Stimulated activated CD4-positive, alpha-beta T cell treated with anti-CD3 and anti-CD28 coated beads, Interleukin-2, amount 100 ng/mL, for 24 hours (primary cell): Measurements from ENCODE around the gene STRA6.
A peak's percentile ranks its signal among the peaks of the same experiment; 100 is the strongest.

Source experiments
- DNase-seq, 2 donors: peaks; one replicate each; pipeline ENCODE4 v3.0.0-alpha.2; 2020

The STRA6 gene

DNA sequence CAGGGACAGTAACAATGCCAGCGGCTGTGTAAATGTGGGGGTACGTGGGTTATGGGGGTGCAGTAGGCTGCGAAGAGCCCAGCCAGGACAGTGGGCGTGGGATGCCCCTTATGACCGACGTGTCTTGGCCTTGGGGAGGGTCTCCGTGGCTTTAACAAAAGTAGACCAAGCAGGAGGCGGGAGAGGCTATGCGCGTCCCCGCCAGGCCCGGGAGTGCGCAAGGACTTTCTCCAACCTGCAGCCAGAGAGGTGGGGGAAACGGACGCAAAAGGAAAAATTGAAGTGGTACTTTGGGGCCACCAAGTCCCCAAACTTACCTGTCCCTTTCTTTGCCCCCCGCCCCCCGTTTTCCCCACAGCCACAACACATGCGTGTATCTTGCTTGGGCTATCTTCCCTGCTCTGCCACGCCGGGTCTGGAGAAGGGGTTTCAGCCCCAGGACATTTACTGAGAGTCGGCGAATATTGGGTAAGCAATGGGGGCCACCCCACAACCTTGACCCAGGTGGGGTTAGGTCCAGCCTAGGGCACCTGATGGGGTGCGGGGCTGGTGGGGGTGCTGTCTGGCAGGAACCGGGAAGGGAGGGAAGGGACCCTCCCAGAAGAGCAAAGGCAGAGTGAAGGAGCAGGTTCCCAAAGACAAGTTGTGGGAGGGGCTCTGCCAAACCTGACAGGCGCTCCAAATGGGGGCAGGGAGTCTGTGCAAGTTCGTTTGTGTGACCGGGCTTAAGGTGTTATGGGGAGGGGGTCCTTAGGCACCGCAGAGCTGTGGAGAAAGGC, 71.5 kb downstream of the STRA6 start:
- no peak for DNase-seq

DNA sequence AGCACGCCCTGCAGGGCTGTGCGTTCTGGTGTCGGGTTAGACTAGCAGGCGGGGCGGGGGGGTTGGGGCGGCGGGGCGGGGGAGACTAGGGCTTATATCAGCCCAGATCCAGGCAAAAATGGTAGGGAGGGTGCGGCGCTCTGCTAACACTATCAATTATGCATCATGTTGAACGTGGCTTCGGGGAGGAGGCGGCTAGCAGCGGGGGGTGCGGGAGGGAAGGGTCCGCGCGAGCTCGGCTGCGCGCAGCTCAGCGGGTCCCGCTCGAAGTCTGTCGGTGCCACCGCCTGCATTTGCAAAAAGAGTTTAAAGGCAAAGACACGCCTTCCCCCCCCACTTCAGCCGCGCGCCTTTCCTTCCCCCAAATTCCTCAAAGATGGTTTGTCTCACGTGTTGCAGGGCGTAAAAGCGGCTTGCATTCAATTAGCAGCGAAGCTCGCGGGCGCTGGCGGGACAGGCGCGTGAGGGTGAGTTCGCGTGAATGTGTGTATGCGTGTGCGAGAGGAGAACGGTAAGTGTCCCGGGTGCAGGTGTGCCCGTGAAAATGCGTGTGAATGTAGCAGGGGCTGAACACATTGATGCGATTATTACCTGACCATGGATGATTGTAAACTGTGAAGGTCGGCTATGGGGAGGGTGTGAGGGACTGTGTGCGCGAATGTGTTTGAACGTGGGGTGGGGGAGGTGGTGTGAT, 72.3 kb downstream of the STRA6 start, which contains the start of gene ISLR2:
Gene ISLR2 (plus strand): TSS at position 432 of the 694 bp plus-strand sequence. CDS start 2,169 bp downstream, outside the sequence.
- DNase-seq: peak in 1 of 2 donors; percentile 7

DNA sequence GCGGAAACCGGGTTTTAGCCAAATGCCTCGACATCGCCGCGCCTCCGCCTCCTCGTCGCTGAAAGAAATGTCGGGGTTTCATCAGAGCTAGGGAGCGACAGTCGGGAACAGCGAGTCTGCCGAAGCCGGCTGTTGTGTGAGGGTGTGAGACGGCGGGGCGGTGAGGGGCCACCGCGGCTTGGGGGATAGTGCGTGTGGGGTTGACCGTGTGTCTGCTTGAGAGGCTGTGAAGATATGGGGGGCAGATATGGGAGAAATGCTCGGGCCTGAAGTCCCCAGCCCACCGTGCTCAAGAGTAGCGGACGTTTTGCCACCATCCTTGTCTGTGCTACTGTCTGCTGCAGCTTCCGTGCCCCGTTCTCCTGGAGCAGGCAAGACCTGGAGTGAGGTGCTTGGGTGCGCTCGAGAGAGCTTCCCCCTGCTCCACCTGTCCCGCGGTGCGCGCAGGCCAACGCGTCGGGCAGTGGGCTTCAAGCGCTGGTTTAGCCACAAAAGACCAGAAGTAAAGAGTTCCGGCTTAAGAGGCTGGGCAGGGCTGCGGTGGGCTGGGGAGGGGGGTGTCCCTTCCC, 72.9 kb downstream of the STRA6 start:
- DNase-seq: peak in 1 of 2 donors; percentile 14
